Hepatocyte (in vitro differentiated cells): Measurements from ENCODE around the gene PHYHIPL.

Source experiments
- CTCF ChIP-seq: fragments of 200-600 bp; sonication (generic); IDR thresholded peaks from 2 replicates; pipeline ENCODE4 v1.5.1; 2016; ENCODE audit warnings: antibody characterized with exemption, mild to moderate bottlenecking; ENCODE audit not compliant: poor library complexity
- EZH2phosphoT487 ChIP-seq: fragments of 200-600 bp; sonication (generic); IDR thresholded peaks from one replicate; pipeline ENCODE4 v1.6.1; 2018; ENCODE audit warnings: antibody characterized with exemption, mild to moderate bottlenecking, low read depth, moderate library complexity; ENCODE audit not compliant: unreplicated experiment, severe bottlenecking

- TF ChIP-seq CTCF (no peak), EZH2phosphoT487 (no peak)
These were observed 103.0 kb downstream of the PHYHIPL start for GRCh38 chr10:59279476-59279875.
